HEK293T (cell line): ENCODE results near the gene TSPAN9.

Source experiments
- CTBP1 ChIP-seq: fragments of 450-650 bp; IDR thresholded peaks from 2 replicates; pipeline ENCODE4 v1.6.1; 2016; ENCODE audit warnings: borderline replicate concordance
- ELF4 ChIP-seq: fragments of 450-650 bp; IDR thresholded peaks from 2 replicates; pipeline ENCODE4 v1.6.1; 2017; ENCODE audit warnings: antibody characterized with exemption
- FOXM1 ChIP-seq: fragments of 450-650 bp; IDR thresholded peaks from 2 replicates; pipeline ENCODE4 v1.6.1; 2017; ENCODE audit warnings: mild to moderate bottlenecking, borderline replicate concordance
- SP1 ChIP-seq: fragments of 450-650 bp; IDR thresholded peaks from 2 replicates; pipeline ENCODE4 v1.6.1; 2017
- ZNF384 ChIP-seq: fragments of 450-650 bp; IDR thresholded peaks from 2 replicates; pipeline ENCODE4 v1.6.1; 2016

GRCh38 chr12:3241621-3242020 lies 164.4 kb downstream of the TSPAN9 start:
- no peak for TF ChIP-seq ZNF384
- TF ChIP-seq CTBP1, result no peak
- TF ChIP-seq FOXM1, result no peak
- no peak for TF ChIP-seq ELF4
- TF ChIP-seq SP1, result no peak
